ENCODE data around the gene ZNF670.

ZNF670 gene

DNA sequence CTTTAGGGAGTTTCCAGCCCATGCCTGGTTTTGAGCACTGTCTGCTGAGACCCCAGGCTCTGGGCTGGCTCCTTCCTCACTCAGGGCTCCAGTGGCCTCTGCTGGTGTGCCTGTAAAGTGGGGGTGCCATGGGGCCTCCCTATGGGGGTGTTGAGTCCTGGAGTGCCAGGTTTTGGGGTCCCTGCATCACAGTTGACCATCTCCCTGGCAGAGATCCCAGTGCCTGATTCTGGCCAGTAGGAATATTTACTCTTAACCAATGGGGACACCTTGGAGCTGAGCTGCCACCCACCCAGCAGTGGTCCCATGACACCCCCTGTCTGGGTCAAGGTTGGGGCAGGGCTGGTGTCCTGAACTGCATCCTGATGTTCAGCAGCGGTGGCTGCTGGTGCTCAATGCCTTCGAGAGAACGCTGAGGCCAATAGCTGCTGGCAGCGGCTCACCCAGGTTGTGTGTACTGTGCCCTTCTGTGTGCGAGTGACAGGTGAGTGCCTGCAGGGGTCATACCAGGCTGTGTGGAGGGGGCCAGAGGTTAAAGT, 35.2 kb upstream of the ZNF670 start:
- Histone ChIP-seq H3K4me2 (ENCODE audit: insufficient read depth, low read length) (no peak overlapping the region), H3K79me2 (ENCODE audit: insufficient read depth, low read length) (no peaks in the 10 kb centered on the region), H3K9ac (ENCODE audit: low read depth, low read length) (no peak overlapping the region), H4K20me1 (ENCODE audit: insufficient read depth, low read length) (peaks cover 4% of the 10 kb centered on the region; the same call in 1 of the 2 replicates), H2AFZ (ENCODE audit: low read depth, low read length) (no peak overlapping the region), H3K27me3 (ENCODE audit: insufficient read depth, low read length, poor library complexity) (no peaks in the 10 kb centered on the region), H3K36me3 (ENCODE audit: insufficient read depth, low read length) (no peaks in the 10 kb centered on the region), H3K27ac (ENCODE audit: low read length) (no peak overlapping the region), H3K4me3 (ENCODE audit: low read depth in 1 of 2, low read length in 2 of 2) (no peak overlapping the region), H3K4me1 (ENCODE audit: insufficient read depth, low read length) (no peaks in the 10 kb centered on the region), H3K9me3 (ENCODE audit: insufficient read depth, low read length, severe bottlenecking) (no peaks in the 10 kb centered on the region)
- no peak for TF ChIP-seq EZH2 (IDR thresholded peaks at IDR 0.05; ENCODE audit: borderline replicate concordance, low read depth, low read length, severe bottlenecking)
- TF ChIP-seq, protein P1, sequence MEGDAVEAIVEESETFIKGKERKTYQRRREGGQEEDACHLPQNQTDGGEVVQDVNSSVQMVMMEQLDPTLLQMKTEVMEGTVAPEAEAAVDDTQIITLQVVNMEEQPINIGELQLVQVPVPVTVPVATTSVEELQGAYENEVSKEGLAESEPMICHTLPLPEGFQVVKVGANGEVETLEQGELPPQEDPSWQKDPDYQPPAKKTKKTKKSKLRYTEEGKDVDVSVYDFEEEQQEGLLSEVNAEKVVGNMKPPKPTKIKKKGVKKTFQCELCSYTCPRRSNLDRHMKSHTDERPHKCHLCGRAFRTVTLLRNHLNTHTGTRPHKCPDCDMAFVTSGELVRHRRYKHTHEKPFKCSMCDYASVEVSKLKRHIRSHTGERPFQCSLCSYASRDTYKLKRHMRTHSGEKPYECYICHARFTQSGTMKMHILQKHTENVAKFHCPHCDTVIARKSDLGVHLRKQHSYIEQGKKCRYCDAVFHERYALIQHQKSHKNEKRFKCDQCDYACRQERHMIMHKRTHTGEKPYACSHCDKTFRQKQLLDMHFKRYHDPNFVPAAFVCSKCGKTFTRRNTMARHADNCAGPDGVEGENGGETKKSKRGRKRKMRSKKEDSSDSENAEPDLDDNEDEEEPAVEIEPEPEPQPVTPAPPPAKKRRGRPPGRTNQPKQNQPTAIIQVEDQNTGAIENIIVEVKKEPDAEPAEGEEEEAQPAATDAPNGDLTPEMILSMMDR (IDR thresholded peaks at IDR 0.05; ENCODE audit: borderline replicate concordance, extremely low read depth, low read length, poor library complexity, severe bottlenecking), result no peak
- ATAC-seq (ENCODE audit: insufficient read depth, low read depth) (0 out of 3 replicates have a peak, but pooled peaks have one; percentile 25), DNase-seq (no peak)

DNA sequence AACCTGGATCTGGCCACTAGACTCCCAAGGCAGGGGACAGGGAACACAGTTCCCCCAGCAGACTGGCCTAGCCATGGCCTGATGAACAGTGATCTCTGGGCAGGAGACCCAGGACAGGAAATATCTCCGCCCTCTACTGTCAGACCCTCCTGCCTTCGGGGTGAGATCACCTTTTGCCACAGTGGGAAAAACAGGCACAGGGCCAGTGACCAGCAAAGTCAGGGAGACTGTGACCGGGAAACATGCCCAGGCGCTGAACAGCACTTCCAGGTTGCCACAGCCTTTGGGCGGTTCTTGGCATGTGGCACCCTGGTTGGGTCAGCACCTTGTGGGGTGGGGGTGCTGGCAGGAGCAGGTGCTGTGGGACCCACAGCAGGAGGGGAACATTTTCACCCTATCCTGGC, 34.5 kb upstream of the ZNF670 start:
- H3K27me3 ChIP-seq (ENCODE audit: insufficient read depth, low read length, poor library complexity), result no peaks in the 10 kb centered on the region
- DNase-seq (no peak), ATAC-seq (ENCODE audit: insufficient read depth, low read depth) (no peak)
- H4K20me1 ChIP-seq (ENCODE audit: insufficient read depth, low read length), result peaks cover 4% of the 10 kb centered on the region; the same call in 1 of the 2 replicates
- H3K9ac ChIP-seq (ENCODE audit: low read depth, low read length), result no peak overlapping the region
- no peak for TF ChIP-seq EZH2 (IDR thresholded peaks at IDR 0.05; ENCODE audit: borderline replicate concordance, low read depth, low read length, severe bottlenecking)
- TF ChIP-seq, protein P1 (IDR thresholded peaks at IDR 0.05; ENCODE audit: borderline replicate concordance, extremely low read depth, low read length, poor library complexity, severe bottlenecking), result no peak
- H3K4me1 ChIP-seq (ENCODE audit: insufficient read depth, low read length), result no peaks in the 10 kb centered on the region
- H3K79me2 ChIP-seq (ENCODE audit: insufficient read depth, low read length), result no peaks in the 10 kb centered on the region
- H3K9me3 ChIP-seq (ENCODE audit: insufficient read depth, low read length, severe bottlenecking), result no peaks in the 10 kb centered on the region
- H3K36me3 ChIP-seq (ENCODE audit: insufficient read depth, low read length), result no peaks in the 10 kb centered on the region
- H2AFZ ChIP-seq (ENCODE audit: low read depth, low read length), result no peak overlapping the region
- no peak overlapping the region for H3K27ac ChIP-seq (ENCODE audit: low read length)
- H3K4me3 ChIP-seq (ENCODE audit: low read depth in 1 of 2, low read length in 2 of 2), result no peak overlapping the region
- H3K4me2 ChIP-seq (ENCODE audit: insufficient read depth, low read length), result no peak overlapping the region

DNA sequence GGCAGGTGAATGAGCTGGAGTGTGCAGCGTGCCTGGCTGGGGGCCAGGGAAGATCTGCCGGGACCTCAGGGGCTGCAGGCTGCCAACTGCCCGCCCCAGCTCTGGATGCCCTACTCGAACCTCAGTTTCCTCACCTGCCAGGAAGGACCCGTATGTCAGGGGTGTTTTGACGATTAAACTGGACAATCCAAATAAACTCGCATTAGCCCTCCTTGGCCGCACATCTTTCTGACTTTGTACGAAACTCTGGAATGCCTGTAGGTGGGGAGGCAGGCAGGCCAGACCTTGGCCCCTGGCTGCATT, 33.8 kb upstream of the ZNF670 start:
- DNase-seq (no peak), ATAC-seq (ENCODE audit: insufficient read depth, low read depth) (no peak)
- H3K4me2 ChIP-seq (ENCODE audit: insufficient read depth, low read length), result no peak overlapping the region
- no peak overlapping the region for H2AFZ ChIP-seq (ENCODE audit: low read depth, low read length)
- H3K9me3 ChIP-seq (ENCODE audit: insufficient read depth, low read length, severe bottlenecking), result no peaks in the 10 kb centered on the region
- no peaks in the 10 kb centered on the region for H3K4me1 ChIP-seq (ENCODE audit: insufficient read depth, low read length)
- H3K36me3 ChIP-seq (ENCODE audit: insufficient read depth, low read length), result no peaks in the 10 kb centered on the region
- H3K9ac ChIP-seq (ENCODE audit: low read depth, low read length), result no peak overlapping the region
- no peak overlapping the region for H3K4me3 ChIP-seq (ENCODE audit: low read depth in 1 of 2, low read length in 2 of 2)
- no peaks in the 10 kb centered on the region for H3K79me2 ChIP-seq (ENCODE audit: insufficient read depth, low read length)
- no peak for TF ChIP-seq EZH2 (IDR thresholded peaks at IDR 0.05; ENCODE audit: borderline replicate concordance, low read depth, low read length, severe bottlenecking)
- TF ChIP-seq, protein P1 (IDR thresholded peaks at IDR 0.05; ENCODE audit: borderline replicate concordance, extremely low read depth, low read length, poor library complexity, severe bottlenecking), result no peak
- no peaks in the 10 kb centered on the region for H3K27me3 ChIP-seq (ENCODE audit: insufficient read depth, low read length, poor library complexity)
- H4K20me1 ChIP-seq (ENCODE audit: insufficient read depth, low read length), result peaks cover 4% of the 10 kb centered on the region; the same call in 1 of the 2 replicates
- H3K27ac ChIP-seq (ENCODE audit: low read length), result no peak overlapping the region

Data from DND-41 (cell line).